B cell (primary cell): ENCODE data around the gene PSMB2.

ENCODE experiments used
- CTCF ChIP-seq: fragments of 200-600 bp; IDR thresholded peaks from one replicate; pipeline ENCODE4 v1.8.0; 2022; ENCODE audit warnings: antibody characterized with exemption, mild to moderate bottlenecking
- EZH2 ChIP-seq: IDR thresholded peaks from 2 replicates; pipeline ENCODE4 v1.6.1; 2012; ENCODE audit warnings: borderline replicate concordance, low read depth, mild to moderate bottlenecking, moderate library complexity, low read length; ENCODE audit not compliant: insufficient read depth, poor library complexity, severe bottlenecking

GRCh38 chr1:35666916-35667315 lies 25.6 kb upstream of the PSMB2 start:
- TF ChIP-seq CTCF (no peak), EZH2 (no peak)
